HG02973 (cell line): ENCODE measurements around the gene GRK5.
A peak's percentile ranks its signal among the peaks of the same experiment; 100 is the strongest.

Experiments
- ATAC-seq: cut with Tn5 transposase; IDR thresholded peaks from one replicate; pipeline ENCODE4 v1.9.1; 2021; ENCODE audit warnings: moderate library complexity; ENCODE audit not compliant: unreplicated experiment

GRK5 gene

GRCh38 chr10:119197921-119198320 is 9.4 kb upstream of the GRK5 start:
- ATAC-seq: no peak

GRCh38 chr10:119198438-119198837 is 8.9 kb upstream of the GRK5 start:
- ATAC-seq: no peak

GRCh38 chr10:119199231-119199992 is 8.0 kb upstream of the GRK5 start:
- peak; percentile 77 for ATAC-seq

- ATAC-seq: no peak
Observed at GRCh38 chr10:119201233-119201632, 6.1 kb upstream of the GRK5 start.

- no peak for ATAC-seq
Observed at GRCh38 chr10:119203006-119203405, 4.4 kb upstream of the GRK5 start.

GRCh38 chr10:119205894-119206602 is 1.3 kb upstream of the GRK5 start:
- no peak for ATAC-seq

- peak; percentile 49 for ATAC-seq
Observed at GRCh38 chr10:119206603-119207365, 587 bp upstream of the GRK5 start.

GRCh38 chr10:119207713-119208552 is 562 bp downstream of the GRK5 start:
- ATAC-seq: no peak

- ATAC-seq: no peak
Observed at GRCh38 chr10:119208553-119208940, 1.2 kb downstream of the GRK5 start.

- no peak for ATAC-seq
Observed at GRCh38 chr10:119209035-119209735, 1.8 kb downstream of the GRK5 start.

- no peak for ATAC-seq
Observed at GRCh38 chr10:119209736-119210355, 2.5 kb downstream of the GRK5 start.

- no peak for ATAC-seq
Observed at GRCh38 chr10:119210633-119211032, 3.3 kb downstream of the GRK5 start.

GRCh38 chr10:119211176-119211575 is 3.8 kb downstream of the GRK5 start:
- no peak for ATAC-seq

- ATAC-seq: no peak
Observed at GRCh38 chr10:119211625-119212441, 4.5 kb downstream of the GRK5 start.

GRCh38 chr10:119215371-119215770 is 8.0 kb downstream of the GRK5 start:
- ATAC-seq: no peak

GRCh38 chr10:119216127-119216526 is 8.8 kb downstream of the GRK5 start:
- no peak for ATAC-seq

GRCh38 chr10:119217401-119217800 is 10.0 kb downstream of the GRK5 start:
- ATAC-seq: no peak

- no peak for ATAC-seq
Observed at GRCh38 chr10:119217991-119218490, 10.7 kb downstream of the GRK5 start.

- no peak for ATAC-seq
Observed at GRCh38 chr10:119219871-119220270, 12.5 kb downstream of the GRK5 start.
